ENCODE results near the gene C6orf89.
A peak's percentile ranks its signal among the peaks of the same experiment; 100 is the strongest.
"Not testable (repeated sequence)": the region's sequence is repeated elsewhere in the genome, so short reads cannot be mapped to it uniquely, and the experiment has no call there.

C6orf89 gene

DNA sequence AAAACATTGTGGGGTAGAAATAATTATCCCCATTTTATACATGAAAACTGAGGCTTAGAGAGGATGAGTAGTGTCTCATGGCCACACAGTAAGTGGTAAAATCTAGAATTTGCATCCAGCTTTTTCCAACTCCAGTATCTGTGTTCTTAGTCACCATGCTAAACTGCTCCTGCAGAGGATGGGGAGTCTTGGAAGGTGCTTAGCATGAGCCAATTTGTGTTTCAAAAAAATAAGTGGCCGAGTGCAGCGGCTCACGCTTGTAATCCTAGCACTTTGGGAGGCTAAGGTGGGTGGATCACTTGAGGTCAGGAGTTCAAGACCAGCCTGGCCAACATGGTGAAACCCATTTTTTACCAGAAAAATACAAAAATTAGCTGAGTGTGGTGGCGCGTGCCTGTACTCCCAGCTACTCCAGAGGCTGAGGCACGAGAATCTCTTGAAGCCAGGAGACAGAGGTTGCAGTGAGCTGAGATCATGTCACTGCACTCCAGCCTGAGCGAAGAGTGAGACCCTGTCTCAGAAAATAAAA, 2.4 kb downstream of the C6orf89 start:
- DNase-seq (ENCODE audit: low spot score): no peak

DNA sequence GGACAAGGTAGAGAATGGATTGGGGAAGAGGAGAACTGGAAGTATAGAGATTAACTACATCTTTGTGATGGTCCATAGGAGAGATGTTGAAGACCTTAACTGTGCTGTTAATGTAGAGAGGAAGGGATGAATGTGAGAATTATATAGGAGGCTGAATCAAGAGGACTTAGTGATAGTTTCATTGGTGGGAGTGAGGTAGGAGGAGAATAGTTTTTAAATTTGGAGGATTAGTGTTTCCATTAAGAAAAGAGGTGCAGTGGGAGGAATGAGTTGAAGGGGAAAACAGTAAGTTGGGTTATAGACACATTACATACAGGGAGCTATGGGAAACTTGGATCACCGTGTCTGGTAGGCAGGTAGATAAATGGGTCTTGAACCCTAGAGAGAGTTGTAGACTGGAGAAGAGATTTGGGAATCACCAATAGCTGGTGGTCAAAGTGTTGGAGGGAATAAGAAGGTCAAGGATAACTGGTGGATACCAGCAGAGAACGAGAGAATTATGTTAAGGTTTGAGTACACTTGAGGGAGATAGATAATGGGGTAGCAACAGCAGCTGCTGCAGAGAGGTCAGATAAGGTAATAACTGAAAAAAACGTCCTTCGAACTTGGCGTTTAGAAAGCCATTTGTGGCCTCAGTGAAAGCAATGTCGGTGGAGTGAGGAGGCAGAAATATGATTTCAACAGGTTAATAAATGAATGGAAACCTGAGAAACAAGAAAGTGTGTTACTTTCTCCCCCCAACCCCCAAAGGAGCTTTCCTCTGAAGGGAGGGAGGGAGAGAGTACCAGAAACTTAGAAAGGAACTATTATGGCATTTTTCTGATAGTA, 3.1 kb downstream of the C6orf89 start:
- DNase-seq (ENCODE audit: low spot score): no peak

GRCh38 chr6:36890112-36890663, 4.4 kb downstream of the C6orf89 start:
- DNase-seq (ENCODE audit: low spot score): no peak

DNA sequence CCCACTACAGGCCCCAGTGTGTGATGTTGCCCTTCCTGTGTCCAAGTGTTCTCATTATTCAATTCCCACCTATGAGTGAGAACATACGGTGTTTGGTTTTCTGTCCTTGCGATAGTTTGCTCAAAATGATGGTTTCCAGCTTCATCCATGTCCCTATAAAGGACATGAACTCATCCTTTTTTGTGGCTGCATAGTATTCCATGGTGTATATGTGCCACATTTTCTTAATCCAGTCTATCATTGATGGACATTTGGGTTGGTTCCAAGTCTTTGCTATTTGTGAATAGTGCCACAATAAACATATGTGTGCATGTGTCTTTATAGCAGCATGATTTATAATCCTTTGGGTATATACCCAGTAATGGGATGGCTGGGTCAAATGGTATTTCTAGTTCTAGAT, 5.4 kb downstream of the C6orf89 start:
- not testable (repeated sequence) for DNase-seq (ENCODE audit: low spot score)

- no peak for DNase-seq (ENCODE audit: low spot score)
Observed at GRCh38 chr6:36893976-36894932, 8.5 kb downstream of the C6orf89 start.

DNA sequence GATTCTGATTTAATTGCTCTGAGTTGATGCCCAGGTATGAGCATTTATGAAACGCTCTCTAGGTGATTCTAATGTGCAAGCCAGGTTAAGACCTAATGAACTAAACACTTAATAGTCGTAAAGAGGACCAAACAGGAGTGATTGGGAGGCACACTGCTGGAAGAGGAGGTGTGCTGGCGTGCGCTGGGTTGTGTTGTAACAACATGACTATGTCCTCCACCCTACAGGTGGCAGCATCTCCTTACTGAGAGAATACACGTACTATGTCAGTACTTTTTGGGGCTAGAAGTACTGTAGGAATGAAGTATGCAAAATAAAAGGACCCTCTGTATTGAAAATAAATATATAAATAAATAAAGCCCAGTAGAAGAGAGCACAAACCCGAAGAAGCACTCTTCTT, 11.9 kb downstream of the C6orf89 start:
- no peak for DNase-seq (ENCODE audit: low spot score)

DNA sequence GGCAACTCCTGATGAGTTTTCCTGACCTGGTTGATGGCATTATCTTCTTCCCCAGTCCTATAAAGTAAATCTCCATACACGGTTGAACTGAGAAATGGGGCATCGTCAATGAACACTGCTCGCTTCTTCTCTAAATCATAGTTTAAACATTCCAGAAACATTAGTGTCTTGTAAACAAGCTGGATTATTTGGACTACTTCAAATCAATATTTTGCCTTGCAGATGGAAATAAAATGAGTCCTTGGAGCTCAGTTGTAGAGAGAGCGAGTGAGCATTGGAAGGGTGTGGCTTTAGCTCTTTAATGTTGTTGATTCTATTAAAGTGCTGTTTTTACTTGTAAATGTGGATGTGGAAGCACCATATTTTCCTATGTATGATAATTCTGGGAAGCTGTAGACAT, 18.4 kb downstream of the C6orf89 start:
- DNase-seq (ENCODE audit: low spot score): no peak

GRCh38 chr6:36904851-36905393, 19.2 kb downstream of the C6orf89 start:
- DNase-seq (ENCODE audit: low spot score): no peak

GRCh38 chr6:36906539-36907325, 21.0 kb downstream of the C6orf89 start:
- no peak for DNase-seq (ENCODE audit: low spot score)

DNA sequence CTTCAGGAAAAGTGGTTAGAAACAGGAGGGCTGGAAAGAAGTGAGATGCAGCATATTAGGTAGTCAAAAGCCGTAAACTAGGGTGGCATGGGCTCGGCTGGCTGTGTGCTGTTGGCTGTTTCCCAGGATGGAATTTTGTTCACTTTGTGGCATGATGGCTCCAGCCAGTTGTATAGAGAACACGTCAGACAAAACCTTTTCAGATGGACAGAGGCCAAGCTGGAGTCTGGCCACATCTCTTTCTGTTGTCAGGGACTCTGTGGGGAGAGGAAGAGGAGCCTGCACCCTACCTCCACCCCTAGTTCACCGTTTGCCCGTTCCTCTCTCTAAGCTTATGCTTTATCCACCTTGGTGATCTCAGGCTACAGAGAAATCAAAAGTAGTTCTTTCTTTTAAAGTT, 22.0 kb downstream of the C6orf89 start:
- no peak for DNase-seq (ENCODE audit: low spot score)

DNA sequence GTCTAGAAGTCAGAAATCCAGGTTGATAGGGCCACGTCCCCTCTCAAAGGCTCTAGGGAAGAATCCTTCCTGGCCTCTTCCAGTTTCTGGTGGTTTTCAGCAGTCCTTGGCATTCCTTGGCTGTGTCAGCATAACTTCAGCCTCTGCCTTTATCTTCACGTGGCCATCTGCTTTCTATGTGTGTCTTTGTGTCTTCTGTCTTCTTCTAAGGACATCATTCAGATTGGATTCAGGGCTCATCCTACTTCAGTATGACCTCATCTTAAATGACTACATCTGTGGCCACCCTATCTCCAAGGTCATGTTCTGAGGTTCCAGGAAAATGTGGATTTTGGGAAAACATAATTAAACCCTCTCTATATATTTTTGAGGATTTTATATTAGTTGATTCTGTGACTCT, 23.0 kb downstream of the C6orf89 start:
- no peak for DNase-seq (ENCODE audit: low spot score)

DNA sequence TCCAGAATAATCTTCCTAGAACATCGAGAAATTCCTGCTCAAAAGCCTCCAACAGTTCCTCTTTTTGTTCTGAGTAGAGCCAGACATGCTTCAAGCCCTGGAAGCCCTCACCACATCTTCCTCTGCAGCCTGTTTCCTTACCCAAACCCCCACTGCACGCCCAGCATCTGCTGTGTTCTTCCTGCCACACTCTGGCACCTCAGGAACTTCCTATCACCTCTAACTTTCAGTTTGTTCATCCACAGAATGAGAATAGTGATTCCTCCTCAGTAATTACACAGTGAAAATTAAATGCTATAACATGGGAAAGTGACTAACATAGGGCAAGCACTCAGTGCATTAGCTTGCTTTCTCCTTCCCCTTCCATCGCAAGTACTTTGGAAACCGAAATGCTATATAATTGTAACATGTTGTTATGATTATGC, 26.3 kb downstream of the C6orf89 start:
- no peak for DNase-seq (ENCODE audit: low spot score)

- peak; percentile 84 for DNase-seq (ENCODE audit: low spot score)
Observed at GRCh38 chr6:36912586-36912985, 26.8 kb downstream of the C6orf89 start.

- DNase-seq (ENCODE audit: low spot score): no peak
Observed at GRCh38 chr6:36913082-36913481, 27.3 kb downstream of the C6orf89 start.

DNA sequence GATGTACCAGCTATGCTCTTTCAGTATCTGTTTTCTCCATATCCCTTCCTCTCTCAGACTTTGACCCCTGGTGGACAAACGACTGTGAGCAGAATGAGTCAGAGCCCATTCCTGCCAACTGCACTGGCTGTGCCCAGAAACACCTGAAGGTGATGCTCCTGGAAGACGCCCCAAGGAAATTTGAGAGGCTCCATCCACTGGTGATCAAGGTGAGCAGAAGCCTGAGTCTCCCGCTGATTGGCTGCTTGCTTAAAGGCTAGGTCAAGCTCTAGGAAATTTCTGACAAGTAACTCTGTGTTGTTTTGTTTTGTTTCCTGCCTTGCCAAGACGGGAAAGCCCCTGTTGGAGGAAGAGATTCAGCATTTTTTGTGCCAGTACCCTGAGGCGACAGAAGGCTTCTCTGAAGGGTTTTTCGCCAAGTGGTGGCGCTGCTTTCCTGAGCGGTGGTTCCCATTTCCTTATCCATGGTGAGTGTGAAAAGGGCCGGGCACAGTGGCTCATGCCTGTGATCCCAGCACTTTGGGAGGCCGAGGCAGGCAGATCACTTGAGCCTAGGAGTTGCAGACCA, 28.6 kb downstream of the C6orf89 start:
- DNase-seq (ENCODE audit: low spot score): no peak

GRCh38 chr6:36915599-36915998, 29.8 kb downstream of the C6orf89 start:
- DNase-seq (ENCODE audit: low spot score): no peak

DNA sequence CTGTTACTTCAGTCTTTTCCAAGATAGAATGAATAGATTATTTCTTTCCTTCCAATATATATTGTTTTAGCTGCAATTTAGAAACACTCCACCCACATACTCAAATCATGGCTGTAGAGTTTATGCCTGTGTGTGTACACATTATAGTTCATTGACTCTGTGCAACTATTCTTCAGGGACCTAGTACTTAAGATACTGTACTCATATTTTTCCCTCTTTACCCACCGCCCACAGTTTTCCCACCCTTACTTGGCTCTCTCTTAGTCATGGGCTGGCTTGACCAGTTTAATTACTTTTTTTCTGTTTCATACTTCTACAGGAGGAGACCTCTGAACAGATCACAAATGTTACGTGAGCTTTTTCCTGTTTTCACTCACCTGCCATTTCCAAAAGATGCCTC, 30.4 kb downstream of the C6orf89 start:
- DNase-seq (ENCODE audit: low spot score): no peak

DNA sequence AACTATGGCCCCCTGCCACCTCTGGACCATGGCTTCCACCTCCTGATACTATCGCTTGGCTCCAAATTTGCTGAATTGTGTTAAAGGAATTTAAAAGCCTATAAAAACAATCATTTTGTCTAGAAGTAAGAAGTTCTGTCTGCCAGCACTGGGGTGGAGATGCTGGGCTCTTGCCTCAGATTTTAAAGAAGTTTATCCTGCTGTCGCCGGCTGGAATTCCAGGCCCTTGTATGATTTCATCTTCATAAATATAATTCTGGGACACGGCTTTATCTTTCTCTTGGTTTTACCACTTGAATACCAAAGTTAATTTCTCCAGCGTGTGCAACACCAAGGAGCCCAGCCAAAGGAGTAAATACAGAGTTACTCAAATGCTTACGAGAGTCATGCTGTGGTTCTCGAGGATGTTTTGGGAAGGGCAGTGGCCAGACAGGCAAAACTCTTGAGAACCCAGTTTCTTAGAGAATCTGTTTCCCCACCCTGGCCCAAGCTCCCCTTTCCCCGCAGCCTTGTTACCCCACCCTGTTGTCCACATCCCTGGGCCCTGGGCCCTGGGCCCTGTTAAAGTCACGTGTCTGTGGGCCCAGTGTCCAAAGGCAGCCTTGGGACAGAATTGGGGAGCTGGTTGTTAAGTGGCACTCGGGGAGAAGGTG, 31.9 kb downstream of the C6orf89 start:
- peak; percentile 82 for DNase-seq (ENCODE audit: low spot score)

GRCh38 chr6:36920049-36920448, 34.3 kb downstream of the C6orf89 start:
- no peak for DNase-seq (ENCODE audit: low spot score)

GRCh38 chr6:36920546-36920945, 34.8 kb downstream of the C6orf89 start:
- peak; percentile 35 for DNase-seq (ENCODE audit: low spot score)
